ENCODE measurements around the gene ZNF823.
"Not testable (repeated sequence)": the region's sequence is repeated elsewhere in the genome, so short reads cannot be mapped to it uniquely, and the experiment has no call there.

DNA sequence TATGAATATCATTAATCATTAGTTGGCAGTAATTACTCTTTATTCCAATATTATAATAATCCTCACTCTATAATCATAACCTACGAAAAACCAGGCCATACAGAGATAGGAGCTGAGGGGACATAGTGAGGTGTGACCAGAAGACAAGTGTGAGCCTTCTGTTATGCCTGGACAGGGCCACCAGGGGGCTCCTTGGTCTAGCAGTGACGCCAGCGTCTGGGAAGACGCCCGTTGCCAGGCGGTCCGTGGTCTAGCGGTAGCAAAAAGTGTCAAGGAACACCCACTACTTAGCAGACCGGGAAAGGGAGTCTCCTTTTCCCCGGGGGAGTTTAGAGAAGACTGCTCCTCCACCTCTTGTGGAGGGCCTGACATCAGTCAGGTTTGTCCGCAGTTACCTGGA is 32.8 kb upstream of the ZNF823 start:
- not testable (repeated sequence) for TF ChIP-seq POLR2A (IDR thresholded peaks at IDR 0.05; ENCODE audit: low read depth, low read length); CTCF (IDR thresholded peaks at IDR 0.05; ENCODE audit: extremely low read depth in 1 of 2, insufficient read depth in 1 of 2, low read depth in 1 of 2, low read length in 2 of 2); EZH2 (IDR thresholded peaks at IDR 0.05; ENCODE audit: borderline replicate concordance, low read depth, low read length, severe bottlenecking); POLR2AphosphoS5 (IDR thresholded peaks at IDR 0.05; ENCODE audit: insufficient read depth, low read depth, low read length); JUN (IDR thresholded peaks at IDR 0.05; ENCODE audit: borderline replicate concordance, insufficient read depth, insufficient read length, low read depth)

Data from endothelial cell of umbilical vein (primary cell).